ENCODE measurements around the gene CATSPER3.

CATSPER3 gene

GRCh38 chr5:134949316-134949715 lies 18.4 kb upstream of the CATSPER3 start:
- H3K27ac ChIP-seq: no peak overlapping the region
- TF ChIP-seq CTCF (IDR thresholded peaks at IDR 0.05) (no peak), ZFX (IDR thresholded peaks at IDR 0.05; ENCODE audit: borderline replicate concordance) (no peak)

- TF ChIP-seq ZFX (IDR thresholded peaks at IDR 0.05; ENCODE audit: borderline replicate concordance): no peak
- no peak for TF ChIP-seq CTCF (IDR thresholded peaks at IDR 0.05)
- H3K27ac ChIP-seq: no peak overlapping the region
These were observed 9.6 kb upstream of the CATSPER3 start for GRCh38 chr5:134957920-134958608.

GRCh38 chr5:134958755-134959154 lies 9.0 kb upstream of the CATSPER3 start:
- H3K27ac ChIP-seq: no peak overlapping the region
- TF ChIP-seq CTCF (IDR thresholded peaks at IDR 0.05): no peak
- TF ChIP-seq ZFX (IDR thresholded peaks at IDR 0.05; ENCODE audit: borderline replicate concordance): no peak

- no peak for TF ChIP-seq ZFX (IDR thresholded peaks at IDR 0.05; ENCODE audit: borderline replicate concordance)
- no peak for TF ChIP-seq CTCF (IDR thresholded peaks at IDR 0.05)
- no peak overlapping the region for H3K27ac ChIP-seq
These were observed 4.6 kb upstream of the CATSPER3 start for GRCh38 chr5:134963098-134963497.

GRCh38 chr5:134964359-134965270 lies 3.1 kb upstream of the CATSPER3 start:
- no peak overlapping the region for H3K27ac ChIP-seq
- no peak for TF ChIP-seq ZFX (IDR thresholded peaks at IDR 0.05; ENCODE audit: borderline replicate concordance)
- TF ChIP-seq CTCF (IDR thresholded peaks at IDR 0.05): no peak

GRCh38 chr5:134965271-134965825 lies 2.4 kb upstream of the CATSPER3 start:
- TF ChIP-seq CTCF (IDR thresholded peaks at IDR 0.05): no peak
- no peak for TF ChIP-seq ZFX (IDR thresholded peaks at IDR 0.05; ENCODE audit: borderline replicate concordance)

More at GRCh38 chr5:134965271-134965825, 2.4 kb upstream of the CATSPER3 start:
- no peak overlapping the region for H3K27ac ChIP-seq

Data from 22Rv1 (cell line).